GM12801 (cell line): ENCODE data around the gene MSH5.

ENCODE experiments used
- TF ChIP-seq, protein P1 (sequence below): IDR thresholded peaks from one replicate; pipeline ENCODE4 v1.5.1; 2011; ENCODE audit warnings: control low read depth; ENCODE audit not compliant: insufficient read length; ENCODE audit errors: extremely low read depth

The MSH5 gene

DNA sequence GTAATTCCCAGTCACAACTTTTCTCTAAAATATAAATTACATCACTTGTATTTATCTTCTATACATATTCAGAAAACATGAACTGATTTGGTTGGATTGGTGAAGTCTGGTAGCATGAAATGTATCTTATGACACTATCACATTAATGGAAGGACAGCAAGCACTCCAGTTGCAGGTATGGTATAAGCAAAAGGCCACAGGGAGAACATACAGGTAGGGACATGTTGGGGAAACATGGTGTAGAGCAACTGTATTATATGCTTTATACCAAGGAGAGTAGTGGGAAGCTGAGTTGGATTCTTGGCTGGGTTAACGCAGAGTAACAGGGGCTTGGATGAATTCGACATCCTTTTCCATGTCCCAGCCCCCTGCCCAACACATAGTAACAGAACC, 57.2 kb downstream of the MSH5 start:
- TF ChIP-seq, protein P1, sequence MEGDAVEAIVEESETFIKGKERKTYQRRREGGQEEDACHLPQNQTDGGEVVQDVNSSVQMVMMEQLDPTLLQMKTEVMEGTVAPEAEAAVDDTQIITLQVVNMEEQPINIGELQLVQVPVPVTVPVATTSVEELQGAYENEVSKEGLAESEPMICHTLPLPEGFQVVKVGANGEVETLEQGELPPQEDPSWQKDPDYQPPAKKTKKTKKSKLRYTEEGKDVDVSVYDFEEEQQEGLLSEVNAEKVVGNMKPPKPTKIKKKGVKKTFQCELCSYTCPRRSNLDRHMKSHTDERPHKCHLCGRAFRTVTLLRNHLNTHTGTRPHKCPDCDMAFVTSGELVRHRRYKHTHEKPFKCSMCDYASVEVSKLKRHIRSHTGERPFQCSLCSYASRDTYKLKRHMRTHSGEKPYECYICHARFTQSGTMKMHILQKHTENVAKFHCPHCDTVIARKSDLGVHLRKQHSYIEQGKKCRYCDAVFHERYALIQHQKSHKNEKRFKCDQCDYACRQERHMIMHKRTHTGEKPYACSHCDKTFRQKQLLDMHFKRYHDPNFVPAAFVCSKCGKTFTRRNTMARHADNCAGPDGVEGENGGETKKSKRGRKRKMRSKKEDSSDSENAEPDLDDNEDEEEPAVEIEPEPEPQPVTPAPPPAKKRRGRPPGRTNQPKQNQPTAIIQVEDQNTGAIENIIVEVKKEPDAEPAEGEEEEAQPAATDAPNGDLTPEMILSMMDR: no peak

DNA sequence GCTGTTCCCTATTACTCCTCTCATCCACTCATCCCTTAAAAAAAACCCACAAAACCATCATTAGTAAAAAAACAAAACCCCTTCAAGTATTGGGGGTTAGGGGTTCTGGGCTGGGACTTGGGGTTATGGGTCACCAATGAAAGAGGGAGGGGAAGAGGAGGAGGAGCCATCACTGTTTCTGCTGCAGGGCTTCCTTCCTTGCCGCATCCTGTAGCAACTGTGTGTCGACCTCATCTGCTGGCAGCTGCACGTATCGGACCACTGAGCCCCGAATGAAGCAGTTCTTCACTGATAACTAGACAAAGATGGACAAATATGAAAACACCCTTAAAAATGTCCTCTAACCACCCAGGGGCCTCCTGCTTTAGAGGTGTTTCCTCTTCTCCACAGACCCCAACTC, 57.8 kb downstream of the MSH5 start:
- TF ChIP-seq, protein P1: no peak

DNA sequence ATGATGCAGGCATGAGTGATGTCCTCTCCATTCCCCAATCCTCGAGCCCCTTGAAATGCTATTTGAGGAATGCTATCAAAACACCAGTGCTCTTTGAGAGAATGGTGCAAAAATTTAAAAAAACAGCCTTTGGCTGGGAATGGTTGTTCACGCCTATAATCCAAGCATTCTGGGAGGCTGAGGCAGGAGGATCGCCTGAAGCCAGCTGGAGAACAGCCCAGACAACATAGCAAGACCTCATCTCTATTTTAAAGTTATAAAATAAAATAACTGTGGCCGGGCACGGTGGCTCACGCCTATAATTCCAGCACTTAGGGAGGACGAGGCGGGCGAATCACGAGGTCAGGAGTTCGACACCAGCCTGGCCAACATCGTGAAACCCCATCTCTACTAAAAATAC, 60.0 kb downstream of the MSH5 start:
- TF ChIP-seq, protein P1: no peak

DNA sequence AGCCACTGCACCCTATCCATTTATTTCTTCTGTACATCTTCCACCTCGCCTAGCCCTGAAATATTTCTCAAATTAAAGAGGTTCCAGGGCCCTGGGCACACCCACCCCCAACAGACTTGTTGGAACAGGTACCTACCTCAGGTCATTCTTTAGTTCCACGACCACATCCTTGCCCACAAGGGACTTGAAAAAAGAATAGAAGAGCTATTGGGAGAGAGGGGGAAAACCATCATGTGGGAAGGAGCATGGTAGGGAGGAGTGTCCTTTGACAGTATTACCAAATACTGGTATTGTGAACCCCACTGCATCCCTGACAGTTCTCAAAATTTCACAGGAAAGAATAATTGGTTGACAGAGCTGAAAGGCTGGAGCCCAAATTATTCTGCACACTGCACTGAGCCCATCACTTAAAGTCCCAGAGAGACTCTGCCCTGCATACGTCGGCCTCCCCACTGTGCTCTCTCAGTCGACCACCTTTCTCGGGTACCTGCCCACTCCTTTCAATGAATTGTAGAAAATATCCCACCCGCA, 66.2 kb downstream of the MSH5 start:
- TF ChIP-seq, protein P1: no peak

DNA sequence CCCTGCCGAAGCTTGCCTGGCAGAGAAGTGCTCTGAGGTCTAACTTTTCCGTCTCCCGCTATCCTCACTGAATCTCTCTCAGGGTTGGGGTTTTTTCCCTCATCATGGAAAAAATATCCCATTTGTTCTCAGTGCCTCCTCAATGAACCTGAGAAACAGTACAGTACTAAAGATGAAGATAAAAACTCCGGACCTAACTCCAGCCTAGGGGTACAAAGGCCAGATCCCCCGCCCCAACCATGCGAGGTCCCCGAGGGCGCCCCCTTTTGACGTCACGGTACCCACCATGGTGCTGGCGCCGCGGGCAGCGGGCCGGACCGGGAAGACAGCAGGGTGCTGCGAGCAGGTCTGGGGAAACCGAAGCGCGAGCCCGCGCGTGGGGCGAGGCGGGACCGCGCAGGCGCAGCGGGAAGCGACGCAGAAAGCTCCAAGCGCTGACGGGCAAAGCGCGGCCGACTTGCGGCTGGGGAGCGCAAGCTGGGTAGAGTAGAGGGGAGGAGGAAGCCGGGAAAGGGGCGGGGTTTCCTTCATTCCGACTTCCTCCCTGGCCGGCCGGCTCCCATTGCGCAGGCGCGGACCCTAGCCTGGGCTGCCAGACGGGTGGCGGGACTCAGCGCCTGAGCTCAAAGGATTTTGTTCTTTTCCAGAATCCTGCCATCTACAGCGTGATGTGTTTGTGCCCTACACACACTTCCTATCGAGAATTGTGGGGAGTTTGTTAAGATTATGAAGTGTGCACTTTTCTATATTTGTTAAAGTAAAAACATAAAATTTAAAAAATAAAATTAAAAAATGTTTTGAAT, 66.9 kb downstream of the MSH5 start, which contains the start of gene LSM2:
LSM2 (minus strand) TSS at position 497 of the 803 bp plus-strand sequence; CDS start at position 288, 209 bp downstream.
- TF ChIP-seq, protein P1: no peak

DNA sequence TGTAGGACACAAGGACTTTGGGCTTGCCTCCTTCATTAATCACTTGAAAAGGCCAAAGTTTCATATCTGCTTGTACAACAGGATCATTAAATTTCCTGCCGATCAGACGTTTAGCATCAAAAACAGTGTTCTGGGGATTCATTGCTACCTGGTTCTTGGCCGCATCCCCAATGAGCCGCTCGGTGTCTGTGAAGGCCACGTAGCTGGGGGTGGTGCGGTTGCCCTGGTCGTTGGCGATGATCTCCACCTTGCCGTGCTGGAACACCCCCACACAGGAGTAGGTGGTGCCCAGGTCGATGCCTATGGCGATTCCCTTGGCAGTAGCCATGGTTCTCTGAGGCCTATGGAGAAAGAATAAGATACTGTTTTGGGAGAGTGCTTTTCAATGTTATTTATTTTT, 71.8 kb downstream of the MSH5 start:
- TF ChIP-seq, protein P1: no peak
